NCI-H146 (cell line): ENCODE results near the gene STOM.

Experiments
- DNase-seq: peaks from one replicate; lab custom pipeline; 2025; lab: John Stamatoyannopoulos, UW

Gene STOM

GRCh38 chr9:121348221-121348620 lies 21.8 kb downstream of the STOM start:
- DNase-seq = no peak

- DNase-seq = no peak
Observed at GRCh38 chr9:121345070-121345469, 25.0 kb downstream of the STOM start.

GRCh38 chr9:121344184-121344583 lies 25.9 kb downstream of the STOM start:
- DNase-seq = no peak

GRCh38 chr9:121340676-121341392 lies 29.2 kb downstream of the STOM start:
- DNase-seq = no peak

GRCh38 chr9:121339437-121339836 lies 30.6 kb downstream of the STOM start:
- no peak for DNase-seq

- no peak for DNase-seq
Observed at GRCh38 chr9:121336665-121337064, 33.4 kb downstream of the STOM start.

GRCh38 chr9:121333950-121334773 lies 35.9 kb downstream of the STOM start:
- DNase-seq = no peak

- no peak for DNase-seq
Observed at GRCh38 chr9:121331992-121332685, 37.9 kb downstream of the STOM start.

GRCh38 chr9:121331549-121331948 lies 38.5 kb downstream of the STOM start:
- no peak for DNase-seq

- DNase-seq = no peak
Observed at GRCh38 chr9:121328876-121329681, 41.0 kb downstream of the STOM start.

GRCh38 chr9:121328476-121328875 lies 41.6 kb downstream of the STOM start:
- no peak for DNase-seq

- no peak for DNase-seq
Observed at GRCh38 chr9:121326901-121327613, 43.0 kb downstream of the STOM start.

- DNase-seq = no peak
Observed at GRCh38 chr9:121326130-121326838, 43.8 kb downstream of the STOM start.

GRCh38 chr9:121325387-121325786 lies 44.7 kb downstream of the STOM start:
- no peak for DNase-seq

- no peak for DNase-seq
Observed at GRCh38 chr9:121324755-121325154, 45.3 kb downstream of the STOM start.

GRCh38 chr9:121324316-121324715 lies 45.7 kb downstream of the STOM start:
- DNase-seq = no peak

GRCh38 chr9:121323449-121324151 lies 46.5 kb downstream of the STOM start:
- no peak for DNase-seq

- no peak for DNase-seq
Observed at GRCh38 chr9:121322737-121323448, 47.2 kb downstream of the STOM start.

- DNase-seq = no peak
Observed at GRCh38 chr9:121322037-121322736, 47.9 kb downstream of the STOM start.
